ENCODE data around the gene PIGQ. TPM values are rescaled to one million over a fixed set of nuclear protein-coding genes. Genes with fewer than 3 reads are reported as not detected.

The PIGQ gene
- total RNA-seq, 1 donor from 2014 or later, result 53.1 TPM

- CTCF ChIA-PET, result interaction anchor here (1.4 kb wide), 1 partner anchor 8 kb away, joined by 4 read pairs; no protein-coding TSS in a partner anchor
- ATAC-seq (ENCODE audit: low read depth) (no peak), DNase-seq (no peak)
- H3K4me3 Mint-ChIP-seq, result no peak overlapping the region
- H3K9me3 Mint-ChIP-seq, result no peaks in the 10 kb centered on the region
- intact Hi-C loops (cut with micrococcal nuclease), result no loop called here
- POLR2A ChIA-PET, result interaction anchor here (1.6 kb wide), 1 partner anchor 8 kb away, joined by 5 read pairs; no protein-coding TSS in a partner anchor
- no peaks in the 10 kb centered on the region for H3K36me3 Mint-ChIP-seq (ENCODE audit: low read depth)
- H3K27ac Mint-ChIP-seq, result no peak overlapping the region
- TF ChIP-seq, protein P1, sequence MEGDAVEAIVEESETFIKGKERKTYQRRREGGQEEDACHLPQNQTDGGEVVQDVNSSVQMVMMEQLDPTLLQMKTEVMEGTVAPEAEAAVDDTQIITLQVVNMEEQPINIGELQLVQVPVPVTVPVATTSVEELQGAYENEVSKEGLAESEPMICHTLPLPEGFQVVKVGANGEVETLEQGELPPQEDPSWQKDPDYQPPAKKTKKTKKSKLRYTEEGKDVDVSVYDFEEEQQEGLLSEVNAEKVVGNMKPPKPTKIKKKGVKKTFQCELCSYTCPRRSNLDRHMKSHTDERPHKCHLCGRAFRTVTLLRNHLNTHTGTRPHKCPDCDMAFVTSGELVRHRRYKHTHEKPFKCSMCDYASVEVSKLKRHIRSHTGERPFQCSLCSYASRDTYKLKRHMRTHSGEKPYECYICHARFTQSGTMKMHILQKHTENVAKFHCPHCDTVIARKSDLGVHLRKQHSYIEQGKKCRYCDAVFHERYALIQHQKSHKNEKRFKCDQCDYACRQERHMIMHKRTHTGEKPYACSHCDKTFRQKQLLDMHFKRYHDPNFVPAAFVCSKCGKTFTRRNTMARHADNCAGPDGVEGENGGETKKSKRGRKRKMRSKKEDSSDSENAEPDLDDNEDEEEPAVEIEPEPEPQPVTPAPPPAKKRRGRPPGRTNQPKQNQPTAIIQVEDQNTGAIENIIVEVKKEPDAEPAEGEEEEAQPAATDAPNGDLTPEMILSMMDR (IDR thresholded peaks at IDR 0.05), result no peak
- peaks cover 2% of the 10 kb centered on the region for H3K4me1 Mint-ChIP-seq
- H3K27me3 Mint-ChIP-seq, result no peaks in the 10 kb centered on the region
Observed at GRCh38 chr16:580141-580945, 10.6 kb downstream of the PIGQ start.

- no peaks in the 10 kb centered on the region for H3K9me3 Mint-ChIP-seq
- no peaks in the 10 kb centered on the region for H3K27me3 Mint-ChIP-seq
- H3K36me3 Mint-ChIP-seq (ENCODE audit: low read depth), result no peaks in the 10 kb centered on the region
- DNase-seq, result no peak
- no peak overlapping the region for H3K4me3 Mint-ChIP-seq
- no peak for ATAC-seq (ENCODE audit: low read depth)
- no peak overlapping the region for H3K27ac Mint-ChIP-seq
- intact Hi-C loops (cut with micrococcal nuclease), result no loop called here
- TF ChIP-seq, protein P1 (IDR thresholded peaks at IDR 0.05), result no peak
- POLR2A ChIA-PET, result no interaction called here
- CTCF ChIA-PET, result no interaction called here
- peaks cover 2% of the 10 kb centered on the region for H3K4me1 Mint-ChIP-seq
Observed at GRCh38 chr16:580946-581498, 11.3 kb downstream of the PIGQ start.

DNA sequence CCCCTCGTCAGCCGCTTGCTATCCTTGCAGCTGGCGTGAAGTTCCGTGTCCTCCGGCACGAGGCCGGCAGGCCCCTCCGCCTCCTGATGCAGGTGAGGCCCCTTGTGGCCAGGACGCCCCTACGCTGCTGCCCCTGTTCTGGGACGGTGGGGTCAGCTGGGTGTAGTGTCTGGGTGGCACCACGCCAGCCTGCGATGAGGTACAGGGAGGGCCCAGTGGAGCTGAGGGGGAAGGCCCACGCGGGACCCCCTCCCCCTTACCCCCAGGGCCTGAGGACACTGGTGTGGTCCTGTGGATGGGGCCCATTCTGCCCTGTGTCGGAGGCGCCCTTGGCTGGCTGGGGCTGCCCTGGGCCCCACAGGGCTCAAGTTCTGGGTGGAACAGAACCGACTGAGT, 12.4 kb downstream of the PIGQ start:
- intact Hi-C loops (cut with micrococcal nuclease), result no loop called here
- TF ChIP-seq, protein P1 (IDR thresholded peaks at IDR 0.05), result no peak

GRCh38 chr16:582614-583331, 13.0 kb downstream of the PIGQ start:
- intact Hi-C loops (cut with micrococcal nuclease), result no loop called here
- DNase-seq, result no peak
- POLR2A ChIA-PET, result no interaction called here
- CTCF ChIA-PET, result no interaction called here
- Mint-ChIP-seq H3K27me3 (no peaks in the 10 kb centered on the region), H3K4me1 (peaks cover 7% of the 10 kb centered on the region), H3K36me3 (ENCODE audit: low read depth) (no peaks in the 10 kb centered on the region), H3K9me3 (no peaks in the 10 kb centered on the region), H3K4me3 (no peak overlapping the region), H3K27ac (no peak overlapping the region)
- no peak for ATAC-seq (ENCODE audit: low read depth)
- TF ChIP-seq, protein P1 (IDR thresholded peaks at IDR 0.05), result no peak

More for the DNA sequence above, 12.4 kb downstream of the PIGQ start:
- no peak overlapping the region for H3K4me3 Mint-ChIP-seq
- H3K9me3 Mint-ChIP-seq, result no peaks in the 10 kb centered on the region
- ATAC-seq (ENCODE audit: low read depth) (no peak), DNase-seq (no peak)
- ChIA-PET CTCF (no interaction called here), POLR2A (interaction anchor here (0.6 to 0.7 kb wide), 2 partner anchors 15 to 55 kb away, joined by 3 to 9 read pairs; partner anchors contain the start of gene NHLRC4)
- H3K4me1 Mint-ChIP-seq, result peaks cover 3% of the 10 kb centered on the region
- H3K27ac Mint-ChIP-seq, result no peak overlapping the region
- no peaks in the 10 kb centered on the region for H3K36me3 Mint-ChIP-seq (ENCODE audit: low read depth)
- H3K27me3 Mint-ChIP-seq, result no peaks in the 10 kb centered on the region

DNA sequence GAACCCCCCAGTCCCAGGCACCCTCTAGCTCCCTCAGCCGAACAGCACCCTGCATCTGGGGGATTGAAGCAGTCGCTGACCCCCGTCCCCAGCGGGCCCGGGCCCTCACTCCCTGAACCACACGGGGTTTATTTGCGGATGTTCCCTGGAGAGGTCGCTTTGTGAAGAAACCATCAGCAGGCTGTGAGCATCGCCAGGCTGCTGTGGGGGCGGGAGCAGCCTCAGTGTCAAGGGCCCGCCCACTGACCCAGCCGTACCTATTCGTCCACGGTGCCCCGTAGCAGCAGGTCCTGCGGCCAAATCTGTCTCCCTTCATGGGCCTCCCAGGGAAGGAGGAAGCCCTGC, 13.7 kb downstream of the PIGQ start:
- TF ChIP-seq, protein P1 (IDR thresholded peaks at IDR 0.05), result no peak
- no peaks in the 10 kb centered on the region for H3K27me3 Mint-ChIP-seq
- no peaks in the 10 kb centered on the region for H3K36me3 Mint-ChIP-seq (ENCODE audit: low read depth)
- ChIA-PET POLR2A (no interaction called here), CTCF (no interaction called here)
- no peak overlapping the region for H3K27ac Mint-ChIP-seq
- peaks cover 13% of the 10 kb centered on the region for H3K4me1 Mint-ChIP-seq
- intact Hi-C loops (cut with micrococcal nuclease), result no loop called here
- DNase-seq (no peak), ATAC-seq (ENCODE audit: low read depth) (no peak)
- no peak overlapping the region for H3K4me3 Mint-ChIP-seq
- H3K9me3 Mint-ChIP-seq, result no peaks in the 10 kb centered on the region
